ENCODE results near the gene GALNT9.

GALNT9 gene

GRCh38 chr12:132260721-132261120 lies 68.7 kb downstream of the GALNT9 start:
- POLR2A ChIA-PET, result no interaction called here
- no peak overlapping the region for H3K4me3 ChIP-seq (ENCODE audit: low read depth, low read length)
- DNase-seq (ENCODE audit: low read depth, low spot score), result no peak
- CTCF ChIA-PET, result no interaction called here
- no peak for TF ChIP-seq CTCF (IDR thresholded peaks at IDR 0.05; ENCODE audit: insufficient read depth, low read length, missing control alignments)

DNA sequence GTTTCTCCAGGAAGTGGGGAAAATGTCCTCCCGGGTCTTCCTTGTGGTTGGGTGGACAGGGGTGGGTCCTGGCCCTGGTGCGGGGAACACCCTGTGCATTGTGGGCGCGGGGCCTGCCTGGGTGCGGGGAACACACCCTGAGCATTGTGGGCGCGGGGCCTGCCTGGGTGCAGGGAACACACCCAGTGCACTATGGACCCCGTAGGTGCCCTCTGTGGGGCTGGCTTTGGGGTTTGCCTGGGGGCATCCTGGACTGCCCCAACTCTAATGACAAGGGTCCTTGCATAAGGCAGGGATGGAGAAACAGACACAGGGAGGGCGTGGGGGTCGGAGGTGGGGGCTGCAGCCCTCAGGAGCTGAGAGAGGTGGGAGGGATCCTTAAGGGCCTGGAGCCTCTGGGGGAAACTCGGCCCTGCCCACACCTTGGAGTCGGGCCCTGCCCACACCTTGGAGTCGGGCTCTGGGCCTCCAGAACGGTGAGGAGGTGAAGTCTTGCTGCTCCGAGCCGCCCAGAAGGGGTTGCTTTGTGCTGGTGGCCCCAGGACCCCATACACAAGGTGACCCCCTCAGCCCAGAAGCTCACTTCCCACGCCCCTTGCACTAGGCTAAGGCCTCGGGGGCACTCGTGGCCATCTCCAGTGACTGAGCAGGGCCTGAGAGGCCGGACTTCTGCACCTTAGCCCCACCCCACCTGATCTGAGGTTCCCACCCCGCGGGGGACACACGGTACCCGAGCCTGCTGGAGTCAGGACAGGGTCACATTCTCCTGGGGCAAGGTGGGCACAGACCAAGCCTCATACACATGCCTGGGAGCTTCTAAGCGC lies 69.3 kb downstream of the GALNT9 start:
- DNase-seq (ENCODE audit: low read depth, low spot score), result no peak
- POLR2A ChIA-PET, result interaction anchor here (0.7 kb wide), 1 partner anchor 10 kb away, joined by 3 read pairs; no protein-coding TSS in a partner anchor
- H3K4me3 ChIP-seq (ENCODE audit: low read depth, low read length), result no peak overlapping the region
- CTCF ChIA-PET, result no interaction called here
- TF ChIP-seq CTCF (IDR thresholded peaks at IDR 0.05; ENCODE audit: insufficient read depth, low read length, missing control alignments), result no peak

DNA sequence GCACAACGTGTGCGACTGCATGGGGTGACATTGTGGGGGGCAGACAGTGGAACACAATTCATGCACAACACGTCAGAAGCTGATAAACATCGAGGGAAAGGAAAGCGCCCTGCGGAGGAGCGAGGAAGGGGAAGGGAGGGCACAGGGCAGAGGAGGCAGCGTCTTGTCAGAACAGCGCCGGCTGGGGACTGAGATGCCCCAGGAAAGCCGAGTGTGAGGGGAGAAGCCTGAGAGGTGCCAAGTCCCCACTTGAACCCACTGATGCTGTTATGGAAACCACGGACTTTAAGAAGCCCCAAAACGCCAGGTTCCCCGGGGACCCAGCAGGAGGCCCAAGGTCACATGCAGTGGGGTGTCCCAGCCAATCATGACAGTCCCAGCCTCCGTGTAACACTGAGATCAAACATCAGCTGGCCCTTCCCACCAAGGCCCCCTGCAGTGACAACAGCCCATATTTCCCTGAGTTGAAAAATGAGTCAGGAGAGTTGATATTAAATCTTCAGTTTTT lies 70.0 kb downstream of the GALNT9 start:
- POLR2A ChIA-PET, result interaction anchor here (0.7 kb wide), 1 partner anchor 9 kb away, joined by 3 read pairs; no protein-coding TSS in a partner anchor
- CTCF ChIA-PET, result no interaction called here
- no peak for DNase-seq (ENCODE audit: low read depth, low spot score)
- no peak overlapping the region for H3K4me3 ChIP-seq (ENCODE audit: low read depth, low read length)
- TF ChIP-seq CTCF (IDR thresholded peaks at IDR 0.05; ENCODE audit: insufficient read depth, low read length, missing control alignments), result no peak

DNA sequence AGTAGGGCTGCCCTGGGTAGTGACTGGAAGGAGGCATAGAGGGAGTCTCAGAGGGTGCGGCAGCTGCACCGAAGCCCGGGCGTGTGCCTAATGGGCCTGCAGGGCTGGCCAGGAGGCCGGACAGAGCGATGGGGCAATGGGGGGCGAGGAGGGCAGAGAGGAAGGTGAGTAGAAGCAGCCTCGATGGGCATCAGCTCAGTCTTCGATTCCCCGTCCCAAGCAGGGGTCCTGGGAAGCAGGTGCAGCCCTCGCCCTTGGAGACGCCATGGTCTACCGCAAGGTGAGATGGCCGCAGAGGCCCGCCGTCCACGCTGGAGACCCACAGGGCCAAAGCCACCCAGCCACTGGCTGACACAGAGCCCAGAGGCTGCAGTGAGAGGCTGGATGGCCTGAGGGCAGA lies 70.8 kb downstream of the GALNT9 start:
- POLR2A ChIA-PET, result no interaction called here
- TF ChIP-seq CTCF (IDR thresholded peaks at IDR 0.05; ENCODE audit: insufficient read depth, low read length, missing control alignments), result no peak
- DNase-seq (ENCODE audit: low read depth, low spot score), result no peak
- CTCF ChIA-PET, result no interaction called here
- H3K4me3 ChIP-seq (ENCODE audit: low read depth, low read length), result no peak overlapping the region

DNA sequence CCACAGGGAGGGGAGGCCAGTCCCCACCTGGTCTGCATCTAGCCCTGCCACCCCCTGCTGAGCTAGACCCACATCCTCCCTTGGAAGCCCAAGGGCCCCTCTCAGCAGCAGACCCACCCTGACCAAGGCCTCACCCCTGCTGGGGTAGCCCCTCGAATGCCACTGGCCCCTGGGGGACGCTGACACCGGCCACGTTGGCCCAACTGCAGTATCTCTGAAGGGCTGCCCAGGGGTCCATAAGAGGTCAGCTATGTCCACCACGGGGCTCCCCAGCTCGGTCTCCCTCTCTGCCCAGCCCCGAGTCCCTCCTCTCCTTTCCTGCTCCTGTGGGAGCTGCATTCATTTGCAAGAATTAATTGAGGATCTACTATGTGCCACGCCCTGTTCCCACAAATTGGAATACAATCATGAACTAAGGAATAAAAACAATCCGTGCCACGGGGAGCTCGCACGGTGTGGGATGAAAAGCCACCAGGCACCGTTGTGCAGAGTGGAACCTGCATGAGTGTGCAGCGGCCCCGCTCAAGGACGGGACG lies 71.4 kb downstream of the GALNT9 start:
- no peak for TF ChIP-seq CTCF (IDR thresholded peaks at IDR 0.05; ENCODE audit: insufficient read depth, low read length, missing control alignments)
- ChIA-PET POLR2A (no interaction called here), CTCF (no interaction called here)
- H3K4me3 ChIP-seq (ENCODE audit: low read depth, low read length), result no peak overlapping the region
- no peak for DNase-seq (ENCODE audit: low read depth, low spot score)

DNA sequence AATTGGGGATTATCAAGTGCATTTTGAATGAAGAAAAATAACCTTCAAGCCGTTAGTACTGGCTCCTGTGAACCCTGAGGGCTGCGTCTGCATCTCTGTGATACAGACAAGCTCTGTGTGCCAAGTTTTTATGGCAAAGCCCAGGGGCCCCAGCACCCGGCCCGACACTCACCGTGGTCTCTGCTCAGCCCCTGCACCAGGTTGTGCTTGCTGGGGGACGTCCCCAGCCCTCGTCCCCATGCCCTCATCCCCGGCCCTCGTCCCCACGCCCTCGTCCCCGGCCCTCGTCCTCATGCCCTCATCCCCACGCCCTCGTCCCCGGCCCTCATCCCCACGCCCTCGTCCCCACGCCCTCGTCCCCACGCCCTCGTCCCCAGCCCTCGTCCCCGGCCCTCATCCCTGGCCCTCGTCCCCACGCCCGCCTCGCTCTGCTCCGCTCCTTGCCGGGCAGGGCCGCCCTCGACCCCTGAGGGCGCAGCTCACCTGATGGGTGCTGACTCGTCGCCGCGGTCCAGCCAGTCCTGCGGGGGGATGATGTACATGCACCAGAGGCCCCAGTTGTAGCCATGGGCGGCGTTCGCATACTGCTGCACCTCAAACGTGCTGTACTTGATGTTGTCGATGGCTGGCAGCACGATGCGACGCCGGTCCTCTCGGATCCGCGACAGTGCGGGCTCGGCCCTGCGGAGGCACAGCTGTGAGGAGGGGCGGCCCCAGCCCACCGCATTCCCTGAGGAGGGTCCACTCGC lies 72.0 kb downstream of the GALNT9 start:
- no peak overlapping the region for H3K4me3 ChIP-seq (ENCODE audit: low read depth, low read length)
- no peak for DNase-seq (ENCODE audit: low read depth, low spot score)
- no peak for TF ChIP-seq CTCF (IDR thresholded peaks at IDR 0.05; ENCODE audit: insufficient read depth, low read length, missing control alignments)
- CTCF ChIA-PET, result no interaction called here
- POLR2A ChIA-PET, result no interaction called here

All from AG04449 (cell line).